Smooth muscle cell (in vitro differentiated cells): ENCODE data around the gene SERPINF2. TPM values are rescaled to one million over a fixed set of nuclear protein-coding genes. Genes with fewer than 3 reads are reported as not detected.

ENCODE experiments used
- DNase-seq: peaks from one replicate; lab custom pipeline; 2025; ENCODE audit not compliant: unreplicated experiment; lab: John Stamatoyannopoulos, UW
- H2AFZ ChIP-seq: fragments of 200-600 bp; sonication (generic); 2 replicates; pipeline ENCODE4 v1.6.0; 2016; ENCODE audit warnings: antibody characterized with exemption, low read depth, mild to moderate bottlenecking
- H3F3A ChIP-seq: fragments of 200-600 bp; sonication (generic); 2 replicates; pipeline ENCODE4 v1.6.0; 2017; ENCODE audit warnings: antibody characterized with exemption, low read depth
- H3K27ac ChIP-seq: fragments of 200-600 bp; sonication (generic); 2 replicates; pipeline ENCODE4 v1.5.1; 2016; ENCODE audit warnings: low read depth, mild to moderate bottlenecking
- H3K27me3 ChIP-seq: fragments of 200-600 bp; sonication (generic); 2 replicates; pipeline ENCODE4 v1.6.1; 2016; ENCODE audit warnings: low read depth, mild to moderate bottlenecking
- H3K36me3 ChIP-seq: fragments of 200-600 bp; sonication (generic); 2 replicates; pipeline ENCODE4 v1.5.1; 2016; ENCODE audit warnings: low read depth
- H3K4me1 ChIP-seq: fragments of 200-600 bp; sonication (generic); 2 replicates; pipeline ENCODE4 v1.5.1; 2016; ENCODE audit warnings: low read depth
- H3K4me2 ChIP-seq: fragments of 200-600 bp; sonication (generic); 2 replicates; pipeline ENCODE4 v1.6.0; 2016; ENCODE audit warnings: mild to moderate bottlenecking
- H3K4me3 ChIP-seq: fragments of 200-600 bp; sonication (generic); 2 replicates; pipeline ENCODE4 v1.5.1; 2016; ENCODE audit warnings: mild to moderate bottlenecking
- H3K79me2 ChIP-seq: fragments of 200-600 bp; sonication (generic); 2 replicates; pipeline ENCODE4 v1.6.0; 2016; ENCODE audit warnings: low read depth, mild to moderate bottlenecking
- H3K9ac ChIP-seq: fragments of 200-600 bp; sonication (generic); 2 replicates; pipeline ENCODE4 v1.6.0; 2016; ENCODE audit warnings: low read depth
- H3K9me3 ChIP-seq: fragments of 200-600 bp; sonication (generic); replicated peaks from 2 replicates; pipeline ENCODE4 v1.5.1; 2016; ENCODE audit warnings: low read depth
- H4K20me1 ChIP-seq: fragments of 200-600 bp; sonication (generic); 2 replicates; pipeline ENCODE4 v1.6.0; 2016; ENCODE audit warnings: low read depth
- CTCF ChIP-seq: fragments of 200-600 bp; sonication (generic); IDR thresholded peaks from 2 replicates; pipeline ENCODE4 v1.5.1; 2017; ENCODE audit warnings: borderline replicate concordance, mild to moderate bottlenecking, antibody characterized with exemption; ENCODE audit not compliant: insufficient read depth, poor library complexity, severe bottlenecking
- WGBS: methylation state at CpG from one replicate; pipeline ENCODE4 v1.1.7; 2016; ENCODE audit warnings: low lambda C conversion rate; 5-methylcytosine and 5-hydroxymethylcytosine counted together
- polyA plus RNA-seq: library from polyadenylated mRNA; unstranded; fragments of >200 nt; fragmentation: Nextera tagmentation; extraction: Ambion mirVana; gene quantifications from 2 replicates; pipeline ENCODE4 v1.2.1, GENCODE V29; 2016
- total RNA-seq: library from RNA; depleted of rRNA; stranded (reverse); fragments of >200 nt; gene quantifications from 2 replicates; pipeline ENCODE4 v1.2.3, GENCODE V29; 2014

SERPINF2 gene
- total and polyA plus RNA-seq, 2 experiments from 2014 or later: 0.18 to 0.22 TPM

GRCh38 chr17:1787301-1787902 is 44.7 kb downstream of the SERPINF2 start:
- Histone ChIP-seq H3K36me3 (no peaks in the 10 kb centered on the region), H4K20me1 (no peaks in the 10 kb centered on the region), H3K4me2 (peak overlapping the region; percentile 42), H3K4me1 (no peaks in the 10 kb centered on the region), H3K79me2 (no peaks in the 10 kb centered on the region), H3K27me3 (no peaks in the 10 kb centered on the region), H3K27ac (peak overlapping the region; percentile 90), H2AFZ (no peak overlapping the region), H3K9ac (peak overlapping the region; percentile 39), H3K9me3 (no peaks in the 10 kb centered on the region), H3F3A (peaks cover 44% of the 10 kb centered on the region), H3K4me3 (no peak overlapping the region)
- 56% methylated on average over 16 of the region's 16 CpGs for WGBS
- DNase-seq: peak; percentile 31
- no peak for TF ChIP-seq CTCF

GRCh38 chr17:1789936-1790335 is 47.3 kb downstream of the SERPINF2 start:
- no peaks in the 10 kb centered on the region for H3K4me1 ChIP-seq
- H3K4me2 ChIP-seq: no peak overlapping the region
- no peaks in the 10 kb centered on the region for H3K79me2 ChIP-seq
- WGBS: 72% methylated on average over 5 of the region's 5 CpGs
- H3K4me3 ChIP-seq: no peak overlapping the region
- TF ChIP-seq CTCF: no peak
- H3F3A ChIP-seq: peaks cover 42% of the 10 kb centered on the region
- no peaks in the 10 kb centered on the region for H3K9me3 ChIP-seq
- no peak overlapping the region for H2AFZ ChIP-seq
- no peak for DNase-seq
- H4K20me1 ChIP-seq: peaks cover 3% of the 10 kb centered on the region
- H3K27ac ChIP-seq: no peak overlapping the region
- H3K9ac ChIP-seq: no peak overlapping the region
- H3K36me3 ChIP-seq: no peaks in the 10 kb centered on the region
- H3K27me3 ChIP-seq: no peaks in the 10 kb centered on the region

- Histone ChIP-seq H2AFZ (no peak overlapping the region), H3K9me3 (no peaks in the 10 kb centered on the region), H3K36me3 (no peaks in the 10 kb centered on the region), H3K27ac (peak overlapping the region; percentile 50), H4K20me1 (peaks cover 3% of the 10 kb centered on the region), H3K4me1 (no peaks in the 10 kb centered on the region), H3K27me3 (no peaks in the 10 kb centered on the region), H3K79me2 (no peaks in the 10 kb centered on the region), H3K9ac (no peak overlapping the region), H3F3A (peaks cover 30% of the 10 kb centered on the region), H3K4me3 (no peak overlapping the region), H3K4me2 (no peak overlapping the region)
- WGBS: 60% methylated on average over 23 of the region's 23 CpGs
- DNase-seq: no peak
- TF ChIP-seq CTCF: no peak
Measured at GRCh38 chr17:1792495-1793446, 50.1 kb downstream of the SERPINF2 start.
